Activated T-cell treated with anti-CD3 and anti-CD28 coated beads, Interleukin-2, amount 50 U/mL, for 24 hours (primary cell): ENCODE measurements around the gene UVRAG.
A peak's percentile ranks its signal among the peaks of the same experiment; 100 is the strongest.
"Not testable (repeated sequence)": the region's sequence is repeated elsewhere in the genome, so short reads cannot be mapped to it uniquely, and the experiment has no call there.

Source experiments
- DNase-seq: peaks from one replicate; pipeline ENCODE4 v3.0.0-alpha.2; 2020
- H3K27ac Mint-ChIP-seq: 2 replicates; pipeline ENCODE4 v1.8.0; 2020; ENCODE audit warnings: mild to moderate bottlenecking, mixed read lengths
- H3K27me3 Mint-ChIP-seq: 2 replicates; pipeline ENCODE4 v1.8.0; 2020; ENCODE audit warnings: mixed read lengths
- H3K36me3 Mint-ChIP-seq: 2 replicates; pipeline ENCODE4 v1.8.0; 2020; ENCODE audit warnings: low read depth, mixed read lengths
- H3K4me1 Mint-ChIP-seq: 2 replicates; pipeline ENCODE4 v1.8.0; 2020; ENCODE audit warnings: low read depth, mixed read lengths
- H3K4me3 Mint-ChIP-seq: 2 replicates; pipeline ENCODE4 v1.8.0; 2020; ENCODE audit warnings: mild to moderate bottlenecking, moderate library complexity, mixed read lengths
- H3K9me3 Mint-ChIP-seq: 2 replicates; pipeline ENCODE4 v1.8.0; 2020; ENCODE audit warnings: mixed read lengths

The UVRAG gene

GRCh38 chr11:75880343-75880742 is 65.3 kb downstream of the UVRAG start:
- DNase-seq, H3K27me3 Mint-ChIP-seq, H3K4me3 Mint-ChIP-seq, H3K9me3 Mint-ChIP-seq, H3K4me1 Mint-ChIP-seq, H3K27ac Mint-ChIP-seq: not testable (repeated sequence)
- H3K36me3 Mint-ChIP-seq, result peaks cover 33% of the 10 kb centered on the region

GRCh38 chr11:75884321-75884720 is 69.3 kb downstream of the UVRAG start:
- H3K36me3 Mint-ChIP-seq, result peaks cover 38% of the 10 kb centered on the region

GRCh38 chr11:75888416-75888815 is 73.4 kb downstream of the UVRAG start:
- Mint-ChIP-seq H3K4me3 (no peak overlapping the region), H3K27me3 (no peaks in the 10 kb centered on the region), H3K9me3 (no peaks in the 10 kb centered on the region), H3K27ac (no peak overlapping the region), H3K4me1 (peaks cover 13% of the 10 kb centered on the region), H3K36me3 (peaks cover 50% of the 10 kb centered on the region)
- DNase-seq, result no peak

More at GRCh38 chr11:75884321-75884720, 69.3 kb downstream of the UVRAG start:
- no peak overlapping the region for H3K27ac Mint-ChIP-seq
- no peaks in the 10 kb centered on the region for H3K27me3 Mint-ChIP-seq
- H3K4me1 Mint-ChIP-seq, result peaks cover 2% of the 10 kb centered on the region
- no peak overlapping the region for H3K4me3 Mint-ChIP-seq
- DNase-seq, result no peak
- H3K9me3 Mint-ChIP-seq, result no peaks in the 10 kb centered on the region

DNA sequence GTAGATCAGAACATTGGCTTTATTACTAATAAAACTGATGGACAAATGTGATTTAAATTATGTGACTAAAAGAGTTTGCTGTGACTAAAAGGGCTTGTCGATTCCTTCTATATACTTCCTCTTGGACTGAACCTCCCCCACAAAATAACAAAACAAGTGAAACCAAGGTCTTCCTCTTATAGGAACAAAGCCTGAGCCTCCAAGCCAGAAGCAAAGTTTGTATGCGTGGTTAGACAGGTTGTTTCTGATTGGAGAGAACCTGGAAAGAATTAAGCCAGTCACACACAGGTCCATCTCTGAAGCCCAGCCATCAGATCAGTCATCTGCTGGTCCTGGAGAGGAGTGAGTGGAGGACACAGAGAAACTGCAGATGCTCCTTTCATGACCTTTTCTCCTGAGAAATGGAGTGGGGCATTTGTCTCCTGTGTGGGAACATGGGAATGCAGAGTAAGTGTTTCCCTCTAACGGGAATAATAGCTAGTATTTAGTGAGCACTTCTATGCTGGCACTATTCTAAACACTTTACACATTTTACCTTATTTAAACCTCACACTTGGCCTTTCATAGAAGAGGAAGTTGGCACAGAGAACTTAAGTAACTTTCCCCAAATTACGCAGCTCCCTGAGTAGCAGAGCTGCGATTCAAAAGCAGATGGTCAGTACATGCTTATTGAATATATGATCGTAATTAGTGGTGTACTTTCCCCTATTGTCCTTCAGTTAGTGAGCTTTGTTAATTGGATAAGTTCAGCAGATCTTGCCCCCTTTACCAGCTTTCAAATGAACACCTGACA is 77.1 kb downstream of the UVRAG start:
- Mint-ChIP-seq H3K27ac (no peak overlapping the region), H3K4me3 (no peak overlapping the region), H3K36me3 (peaks cover 48% of the 10 kb centered on the region), H3K9me3 (no peaks in the 10 kb centered on the region), H3K4me1 (peaks cover 30% of the 10 kb centered on the region), H3K27me3 (no peaks in the 10 kb centered on the region)
- no peak for DNase-seq

DNA sequence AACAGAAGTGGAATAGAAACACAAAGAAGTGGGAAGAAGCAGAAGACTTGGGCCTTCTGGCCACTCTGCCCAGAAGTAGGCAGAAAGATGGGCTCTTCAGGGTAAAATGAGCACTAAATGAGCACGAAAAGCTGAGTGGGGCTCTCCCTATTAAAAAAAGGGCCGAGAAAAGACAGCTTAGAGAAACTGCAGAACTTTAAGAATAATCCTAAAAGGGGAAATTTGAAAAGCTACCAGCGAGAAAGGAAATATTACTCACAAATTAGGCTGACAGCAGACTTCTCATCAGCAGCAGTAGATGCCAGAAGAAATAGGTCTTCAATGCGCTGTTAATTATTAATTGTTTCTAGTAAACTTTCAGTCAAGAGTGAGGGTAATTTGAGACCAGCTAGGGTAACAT is 78.2 kb downstream of the UVRAG start:
- H3K27me3 Mint-ChIP-seq, result no peaks in the 10 kb centered on the region
- peak overlapping the region; percentile 58 for H3K27ac Mint-ChIP-seq
- no peak for DNase-seq
- no peaks in the 10 kb centered on the region for H3K9me3 Mint-ChIP-seq
- H3K36me3 Mint-ChIP-seq, result peaks cover 48% of the 10 kb centered on the region
- H3K4me3 Mint-ChIP-seq, result no peak overlapping the region
- peaks cover 31% of the 10 kb centered on the region for H3K4me1 Mint-ChIP-seq

DNA sequence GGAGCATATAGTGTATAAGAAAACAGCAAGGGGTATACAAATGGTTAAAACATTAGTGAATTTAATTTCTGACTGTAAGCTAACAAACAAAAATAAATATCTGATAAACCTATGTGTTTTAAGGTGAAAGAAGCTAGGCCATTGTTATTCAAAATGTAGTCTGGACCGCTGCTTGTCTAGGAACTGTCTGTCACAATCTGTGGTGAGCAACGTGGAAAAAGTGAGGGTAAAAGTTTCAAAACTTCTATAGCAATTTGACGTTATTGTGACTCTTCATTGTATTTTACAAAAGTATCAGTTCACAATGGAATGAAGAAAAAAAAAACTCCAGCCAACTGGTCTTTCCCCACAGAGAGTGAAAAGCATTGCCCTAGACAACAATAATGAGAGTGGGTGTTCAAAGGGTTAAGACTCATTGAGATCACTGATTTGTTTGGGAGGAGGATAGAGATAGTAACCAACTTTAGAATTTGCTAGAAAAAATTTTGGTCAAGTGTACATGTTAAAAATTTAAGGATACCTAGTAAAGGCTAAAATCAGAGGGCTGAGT is 79.1 kb downstream of the UVRAG start:
- no peak for DNase-seq
- peaks cover 31% of the 10 kb centered on the region for H3K4me1 Mint-ChIP-seq
- H3K27ac Mint-ChIP-seq, result peak overlapping the region; percentile 55
- no peaks in the 10 kb centered on the region for H3K9me3 Mint-ChIP-seq
- H3K4me3 Mint-ChIP-seq, result no peak overlapping the region
- H3K27me3 Mint-ChIP-seq, result no peaks in the 10 kb centered on the region
- peaks cover 43% of the 10 kb centered on the region for H3K36me3 Mint-ChIP-seq

DNA sequence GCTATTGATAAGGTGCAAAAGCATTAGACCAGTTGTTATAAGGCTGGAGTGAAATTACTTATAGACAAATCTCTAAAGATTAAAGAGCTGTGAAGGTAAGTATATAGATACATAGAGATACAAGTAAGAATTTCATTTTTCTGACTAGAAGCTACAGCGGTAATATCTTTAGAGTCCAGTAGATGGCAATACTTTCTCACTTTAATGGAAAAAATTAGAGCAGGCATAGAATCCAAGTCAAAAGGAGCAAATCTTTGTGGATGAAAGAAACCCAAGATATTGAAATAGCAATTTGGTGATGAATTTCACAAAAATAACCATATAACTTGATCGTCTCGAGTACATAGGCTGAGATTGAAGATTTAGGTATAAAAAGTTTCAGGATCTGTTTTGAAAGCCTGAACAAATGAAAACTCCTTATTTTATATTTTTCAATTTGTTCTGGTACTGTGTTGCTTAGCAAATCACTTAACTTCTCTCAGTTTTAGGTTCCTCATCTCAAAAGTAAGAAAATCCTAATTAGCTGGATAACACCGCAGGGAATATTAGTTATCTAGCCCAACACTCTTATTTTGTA is 81.9 kb downstream of the UVRAG start:
- Mint-ChIP-seq H3K27ac (no peak overlapping the region), H3K36me3 (peaks cover 21% of the 10 kb centered on the region)
- DNase-seq, result no peak

GRCh38 chr11:75898871-75899270 is 83.9 kb downstream of the UVRAG start:
- no peaks in the 10 kb centered on the region for H3K27me3 Mint-ChIP-seq
- no peak overlapping the region for H3K27ac Mint-ChIP-seq
- H3K36me3 Mint-ChIP-seq, result peaks cover 4% of the 10 kb centered on the region
- DNase-seq, result no peak
- no peak overlapping the region for H3K4me3 Mint-ChIP-seq
- no peaks in the 10 kb centered on the region for H3K9me3 Mint-ChIP-seq
- peaks cover 25% of the 10 kb centered on the region for H3K4me1 Mint-ChIP-seq

More for the DNA sequence above, 81.9 kb downstream of the UVRAG start:
- H3K4me1 Mint-ChIP-seq, result peaks cover 32% of the 10 kb centered on the region
- no peak overlapping the region for H3K4me3 Mint-ChIP-seq
- H3K27me3 Mint-ChIP-seq, result no peaks in the 10 kb centered on the region
- no peaks in the 10 kb centered on the region for H3K9me3 Mint-ChIP-seq

DNA sequence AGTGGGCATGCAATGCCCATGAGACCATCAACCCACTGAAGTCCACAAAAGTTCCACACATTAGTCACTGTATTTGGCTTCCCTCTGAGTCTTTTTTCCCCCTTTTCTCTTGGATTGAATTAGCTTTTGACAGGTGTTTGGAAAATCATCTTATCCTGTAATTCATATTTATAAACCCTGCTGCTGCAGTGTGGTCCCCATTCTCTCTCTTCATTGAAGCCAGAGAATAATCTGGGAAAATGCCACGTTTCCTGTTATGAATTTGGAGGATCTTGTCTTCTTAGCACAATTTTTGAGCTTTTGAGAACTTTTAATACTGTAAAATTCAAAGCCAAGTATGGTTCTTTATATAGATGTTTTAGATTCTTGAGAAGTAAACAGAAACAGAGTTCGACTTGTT is 84.8 kb downstream of the UVRAG start:
- DNase-seq, result no peak
- H3K36me3 Mint-ChIP-seq, result no peaks in the 10 kb centered on the region
- H3K4me1 Mint-ChIP-seq, result peaks cover 18% of the 10 kb centered on the region
- no peak overlapping the region for H3K27ac Mint-ChIP-seq
- H3K9me3 Mint-ChIP-seq, result no peaks in the 10 kb centered on the region
- H3K27me3 Mint-ChIP-seq, result no peaks in the 10 kb centered on the region
- no peak overlapping the region for H3K4me3 Mint-ChIP-seq

DNA sequence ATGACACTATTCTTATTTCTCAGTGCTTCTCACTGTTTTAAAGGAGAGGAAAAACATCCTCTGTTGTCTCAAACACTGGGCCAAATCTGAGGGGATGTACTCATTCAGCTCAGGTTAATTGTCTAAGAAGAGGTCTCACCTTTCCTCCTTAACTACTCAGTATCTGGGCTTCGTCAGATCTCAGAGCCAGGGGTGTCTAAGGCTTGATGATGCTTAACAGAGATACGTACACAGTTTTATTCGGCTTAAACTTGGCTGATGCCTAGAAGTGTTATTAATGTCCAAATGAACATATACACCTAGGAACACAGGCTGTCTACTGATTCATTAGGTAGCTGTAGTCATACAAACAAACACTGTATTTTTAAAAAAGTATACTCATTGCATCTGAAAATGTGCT is 85.8 kb downstream of the UVRAG start:
- Mint-ChIP-seq H3K27me3 (no peaks in the 10 kb centered on the region), H3K27ac (no peak overlapping the region), H3K4me1 (peaks cover 15% of the 10 kb centered on the region), H3K4me3 (no peak overlapping the region), H3K36me3 (peaks cover 5% of the 10 kb centered on the region), H3K9me3 (no peaks in the 10 kb centered on the region)
- DNase-seq, result no peak

DNA sequence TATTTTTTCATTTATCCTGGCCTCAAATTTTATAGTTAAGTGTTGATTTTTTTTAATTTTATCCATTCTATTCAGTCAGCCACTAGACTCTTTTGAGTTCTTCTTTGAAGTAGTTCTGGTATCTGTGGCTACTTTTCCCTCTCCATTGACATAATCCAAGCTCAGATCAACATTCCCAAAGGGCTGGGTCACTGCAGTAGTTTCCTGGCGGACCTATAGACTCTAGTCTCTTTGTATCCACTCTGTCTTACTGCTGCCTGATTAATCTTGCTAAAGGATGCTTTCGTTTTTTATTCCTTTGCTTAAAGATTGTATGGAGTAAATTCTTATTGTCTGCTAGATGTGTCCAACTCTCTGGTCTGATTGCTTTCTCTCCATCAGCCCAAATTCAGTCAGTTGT is 87.6 kb downstream of the UVRAG start:
- Mint-ChIP-seq H3K36me3 (peaks cover 5% of the 10 kb centered on the region), H3K27ac (no peak overlapping the region), H3K4me1 (peaks cover 19% of the 10 kb centered on the region), H3K27me3 (no peaks in the 10 kb centered on the region), H3K9me3 (no peaks in the 10 kb centered on the region), H3K4me3 (no peak overlapping the region)
- no peak for DNase-seq

GRCh38 chr11:75903276-75903675 is 88.3 kb downstream of the UVRAG start:
- DNase-seq, result no peak
- Mint-ChIP-seq H3K27me3 (no peaks in the 10 kb centered on the region), H3K36me3 (peaks cover 5% of the 10 kb centered on the region), H3K4me1 (peaks cover 25% of the 10 kb centered on the region), H3K9me3 (no peaks in the 10 kb centered on the region), H3K27ac (no peak overlapping the region), H3K4me3 (no peak overlapping the region)

DNA sequence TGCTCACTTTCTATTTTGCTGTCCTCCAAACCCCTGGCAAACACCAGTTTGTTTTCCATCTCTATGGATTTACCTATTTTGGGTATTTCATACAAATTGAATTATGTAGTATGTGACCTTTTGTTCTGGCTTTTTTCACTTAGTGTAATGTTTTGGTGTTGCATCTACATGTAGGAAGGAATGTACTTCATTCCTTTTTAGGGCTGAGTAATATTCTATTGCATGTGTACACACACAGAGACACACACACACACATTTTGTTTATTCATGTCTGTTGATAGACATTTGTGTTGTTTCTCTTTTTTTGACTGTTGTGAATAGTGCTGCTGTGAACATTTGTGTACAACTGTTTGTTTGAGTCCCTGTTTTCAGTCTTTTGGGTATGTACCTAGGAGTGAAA is 90.4 kb downstream of the UVRAG start:
- peaks cover 41% of the 10 kb centered on the region for H3K4me1 Mint-ChIP-seq
- no peaks in the 10 kb centered on the region for H3K9me3 Mint-ChIP-seq
- H3K27ac Mint-ChIP-seq, result no peak overlapping the region
- no peak for DNase-seq
- peaks cover 5% of the 10 kb centered on the region for H3K36me3 Mint-ChIP-seq
- no peak overlapping the region for H3K4me3 Mint-ChIP-seq
- H3K27me3 Mint-ChIP-seq, result no peaks in the 10 kb centered on the region

DNA sequence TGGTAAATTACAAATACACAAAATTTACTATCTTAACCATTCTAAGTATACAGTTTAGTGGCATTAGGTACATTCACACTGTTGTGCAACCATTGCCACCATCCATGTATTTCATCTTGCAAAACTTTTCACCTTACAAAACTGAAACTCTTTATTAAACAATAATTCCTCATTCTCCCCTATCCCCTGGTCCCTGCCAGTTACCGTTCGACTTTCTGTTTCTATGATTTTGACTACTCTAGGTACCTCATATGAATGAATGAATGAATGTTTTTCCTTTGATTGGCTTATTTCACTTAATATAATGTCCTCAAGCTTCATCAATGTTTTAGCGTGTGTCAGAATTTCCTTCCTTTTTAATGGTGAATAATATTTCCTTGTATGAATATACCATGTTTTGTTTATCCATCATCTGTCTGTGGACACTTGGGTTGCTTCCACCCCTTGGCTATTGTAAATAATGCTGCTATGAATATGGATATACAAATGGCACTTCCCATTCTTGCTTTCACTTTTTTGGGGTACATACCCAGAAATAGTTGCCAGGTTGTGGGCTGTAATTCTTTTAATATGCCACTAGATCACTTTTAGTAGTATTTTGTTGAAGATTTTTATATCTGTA is 93.0 kb downstream of the UVRAG start:
- Mint-ChIP-seq H3K4me1 (peaks cover 36% of the 10 kb centered on the region), H3K4me3 (no peak overlapping the region), H3K36me3 (peaks cover 22% of the 10 kb centered on the region), H3K9me3 (no peaks in the 10 kb centered on the region), H3K27ac (peak overlapping the region; percentile 44), H3K27me3 (no peaks in the 10 kb centered on the region)
- no peak for DNase-seq
